ENCODE results near the gene HLA-E.
"Not testable (repeated sequence)": the region's sequence is repeated elsewhere in the genome, so short reads cannot be mapped to it uniquely, and the experiment has no call there.

GRCh38 chr6:30488697-30489080 is 620 bp upstream of the HLA-E start:
- TF ChIP-seq ZNF274 (IDR thresholded peaks at IDR 0.05; ENCODE audit: low read depth, low read length); YY1 (IDR thresholded peaks at IDR 0.05; ENCODE audit: insufficient read depth, insufficient read length); SUZ12 (IDR thresholded peaks at IDR 0.05; ENCODE audit: extremely low read depth, insufficient read depth, insufficient read length): not testable (repeated sequence)
